D721Med (cell line): ENCODE data around the gene MAPRE2.

Experiments used
- DNase-seq: peaks from one replicate; pipeline ENCODE4 v3.0.0; 2011; ENCODE audit warnings: low spot score; ENCODE audit not compliant: insufficient read length
- FAIRE-seq: peaks from 2 replicates; lab custom pipeline; 2011; peaks lifted over from hg19 to GRCh38; lab: Jason Lieb, UNC
- TF ChIP-seq, protein P1 (sequence below): IDR thresholded peaks from 2 replicates; pipeline ENCODE4 v1.5.1; 2012; ENCODE audit warnings: mild to moderate bottlenecking, control low read depth; ENCODE audit not compliant: insufficient read depth; ENCODE audit errors: missing control alignments

The MAPRE2 gene

DNA sequence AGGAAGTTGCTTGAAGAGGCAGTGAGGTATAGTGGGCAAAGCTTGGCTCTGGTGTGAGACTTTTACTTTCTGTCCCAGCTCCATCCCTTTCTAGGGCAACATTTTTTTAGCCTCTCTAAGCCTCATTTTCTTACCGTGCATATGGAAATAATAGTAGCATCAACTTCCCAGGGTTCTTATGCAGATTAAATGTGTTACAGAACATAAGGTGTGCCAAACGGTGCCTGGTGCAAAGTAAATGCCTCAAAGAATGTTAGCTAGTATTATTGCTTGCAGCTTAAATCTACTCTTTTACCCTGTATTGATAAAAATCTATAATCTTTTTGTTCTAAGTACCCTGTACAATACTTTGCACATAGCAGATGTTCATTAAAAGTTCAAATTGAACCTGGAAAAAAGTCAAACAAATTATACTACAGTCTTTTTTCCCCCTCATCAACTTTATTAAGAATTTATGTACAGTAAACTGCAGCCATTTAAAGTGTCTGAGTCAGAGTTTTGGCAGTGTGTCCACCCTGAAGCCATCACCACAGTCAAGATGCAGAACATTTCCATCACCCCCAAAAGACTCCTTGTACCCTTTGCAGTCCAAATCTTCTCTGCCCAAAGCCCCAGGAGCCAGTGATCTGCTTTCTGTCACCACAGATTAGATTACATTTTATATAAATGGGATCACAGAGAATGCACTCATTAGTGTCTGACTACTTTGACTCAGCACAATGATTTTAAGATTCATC lies 10.6 kb downstream of the MAPRE2 start:
- TF ChIP-seq, protein P1, sequence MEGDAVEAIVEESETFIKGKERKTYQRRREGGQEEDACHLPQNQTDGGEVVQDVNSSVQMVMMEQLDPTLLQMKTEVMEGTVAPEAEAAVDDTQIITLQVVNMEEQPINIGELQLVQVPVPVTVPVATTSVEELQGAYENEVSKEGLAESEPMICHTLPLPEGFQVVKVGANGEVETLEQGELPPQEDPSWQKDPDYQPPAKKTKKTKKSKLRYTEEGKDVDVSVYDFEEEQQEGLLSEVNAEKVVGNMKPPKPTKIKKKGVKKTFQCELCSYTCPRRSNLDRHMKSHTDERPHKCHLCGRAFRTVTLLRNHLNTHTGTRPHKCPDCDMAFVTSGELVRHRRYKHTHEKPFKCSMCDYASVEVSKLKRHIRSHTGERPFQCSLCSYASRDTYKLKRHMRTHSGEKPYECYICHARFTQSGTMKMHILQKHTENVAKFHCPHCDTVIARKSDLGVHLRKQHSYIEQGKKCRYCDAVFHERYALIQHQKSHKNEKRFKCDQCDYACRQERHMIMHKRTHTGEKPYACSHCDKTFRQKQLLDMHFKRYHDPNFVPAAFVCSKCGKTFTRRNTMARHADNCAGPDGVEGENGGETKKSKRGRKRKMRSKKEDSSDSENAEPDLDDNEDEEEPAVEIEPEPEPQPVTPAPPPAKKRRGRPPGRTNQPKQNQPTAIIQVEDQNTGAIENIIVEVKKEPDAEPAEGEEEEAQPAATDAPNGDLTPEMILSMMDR = no peak
- FAIRE-seq = no peak
- no peak for DNase-seq

DNA sequence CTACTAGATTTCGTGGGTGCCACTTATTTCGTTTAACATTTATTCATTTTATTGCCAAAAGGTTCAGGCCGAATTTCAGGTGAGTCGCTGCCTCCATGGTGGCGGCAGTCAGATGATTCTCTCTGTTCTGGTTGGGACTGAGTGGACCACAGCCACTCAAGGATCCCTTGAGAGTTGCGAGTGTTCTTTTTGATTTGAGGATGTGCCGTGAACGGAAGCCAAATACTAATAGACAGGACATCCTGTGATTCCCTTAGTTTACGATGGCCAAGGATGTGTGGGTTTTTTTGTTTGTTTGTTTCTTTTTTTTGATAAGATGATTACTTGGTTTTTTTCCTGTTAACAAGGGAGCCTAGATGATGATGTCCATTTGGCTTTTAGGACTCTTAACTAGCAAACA lies 13.2 kb downstream of the MAPRE2 start:
- DNase-seq (no peak), FAIRE-seq (no peak)
- TF ChIP-seq, protein P1 = no peak

DNA sequence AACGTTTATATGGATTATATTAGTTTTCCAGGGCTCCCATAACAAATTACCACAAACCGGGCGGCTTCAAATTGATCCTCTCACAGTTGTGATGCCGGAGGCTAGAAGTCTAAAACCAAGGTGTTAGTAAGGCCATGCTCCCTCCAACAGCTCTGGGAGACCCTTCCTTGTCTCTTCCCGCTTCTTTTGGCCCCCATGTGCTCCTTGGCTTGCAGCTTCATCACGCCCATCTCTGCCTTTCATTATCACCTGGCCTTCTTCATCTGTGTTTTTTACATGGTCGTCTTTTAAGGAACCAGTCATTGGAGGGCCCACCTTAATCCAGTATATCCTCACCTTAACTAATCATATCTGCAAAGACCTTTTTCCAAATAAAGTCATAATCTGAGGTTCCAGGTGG lies 13.9 kb downstream of the MAPRE2 start:
- no peak for DNase-seq
- TF ChIP-seq, protein P1 = no peak
- no peak for FAIRE-seq

DNA sequence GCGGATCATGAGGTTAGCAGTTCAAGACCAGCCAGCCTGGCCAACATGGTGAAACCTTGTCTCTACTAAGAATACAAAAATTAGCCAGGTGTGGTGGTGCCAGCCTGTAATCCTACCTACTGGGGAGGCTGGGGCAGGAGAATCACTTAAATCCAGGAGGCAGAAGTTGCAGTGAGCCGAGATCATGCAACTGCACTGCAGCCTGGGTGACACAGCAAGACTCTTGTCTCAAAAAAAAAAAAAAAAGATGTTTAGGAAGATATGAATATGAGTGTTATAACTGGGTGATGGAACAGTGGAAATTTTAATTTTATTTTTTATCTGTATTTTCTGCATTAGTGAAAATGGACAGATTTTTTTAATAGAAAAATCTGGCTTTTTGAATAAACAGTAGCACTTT lies 14.5 kb downstream of the MAPRE2 start:
- no peak for FAIRE-seq

DNA sequence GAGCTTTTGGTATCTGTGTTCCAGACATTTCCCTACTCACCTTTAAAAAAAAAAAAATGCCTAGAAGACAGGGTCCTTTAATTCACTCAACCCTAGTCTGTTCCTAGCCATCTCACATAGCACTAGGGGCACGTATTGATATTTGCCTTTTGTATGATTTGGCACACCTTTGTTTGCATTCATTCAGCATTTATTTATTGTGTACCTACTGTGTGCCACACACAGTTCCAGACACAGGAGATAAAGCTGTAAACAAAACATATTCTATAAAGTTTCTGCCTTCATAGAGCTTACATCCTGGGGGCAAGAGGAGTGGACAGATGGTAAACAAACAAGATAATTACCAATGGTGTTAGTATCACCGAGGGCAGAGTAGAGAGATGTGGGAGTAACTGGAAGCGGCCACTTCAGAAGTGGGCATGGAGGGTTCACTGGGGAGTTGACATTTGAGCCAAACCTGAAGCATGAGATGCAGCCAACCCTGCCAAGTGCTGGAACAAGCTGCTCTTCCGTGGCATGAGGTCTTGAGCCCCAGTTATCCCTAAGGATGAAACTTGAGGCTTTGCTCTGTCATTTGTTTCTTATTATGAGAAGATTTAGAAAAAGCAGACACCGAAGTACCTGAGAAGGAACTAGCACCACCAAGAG lies 18.2 kb downstream of the MAPRE2 start:
- DNase-seq (no peak), FAIRE-seq (peak; percentile 76)
- TF ChIP-seq, protein P1 = no peak

More for the DNA sequence above, 14.5 kb downstream of the MAPRE2 start:
- DNase-seq = no peak
- TF ChIP-seq, protein P1 = no peak

DNA sequence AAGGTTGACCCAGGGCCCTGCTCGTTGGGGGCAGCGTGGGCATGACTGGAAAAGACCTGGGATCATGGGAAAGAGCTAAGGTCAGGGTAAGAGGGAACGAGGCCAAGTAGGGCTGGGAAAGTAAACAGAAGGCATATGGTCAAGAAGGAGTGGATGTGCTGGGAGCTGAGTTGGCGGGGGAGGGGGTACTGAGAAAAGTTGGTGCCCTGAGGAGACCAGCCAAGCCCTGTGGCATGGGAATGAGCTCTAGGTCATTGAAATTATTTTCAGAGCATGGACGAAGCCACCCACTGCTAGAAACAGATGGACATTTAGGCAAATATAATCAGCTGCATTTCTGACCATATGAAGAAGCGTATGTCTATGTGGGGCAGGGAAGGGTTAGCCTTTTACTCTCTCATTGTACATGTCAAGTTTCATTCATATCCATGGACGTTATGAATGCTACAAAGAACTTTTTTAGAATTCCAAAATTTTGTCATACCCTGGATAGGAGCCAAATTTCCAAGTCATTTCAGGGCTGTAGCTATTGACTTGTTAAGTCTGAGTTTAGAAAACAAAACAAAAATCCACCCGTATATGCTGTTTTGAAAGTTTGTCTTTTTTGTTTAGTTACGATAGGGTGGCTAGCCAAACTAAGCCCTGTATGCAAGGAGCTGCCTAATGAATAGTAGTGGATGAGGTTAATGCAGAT lies 19.1 kb downstream of the MAPRE2 start:
- DNase-seq (no peak), FAIRE-seq (no peak)
- TF ChIP-seq, protein P1 = no peak
